Measurements from ENCODE around the gene FRMD8.
"Not testable (repeated sequence)": the region's sequence is repeated elsewhere in the genome, so short reads cannot be mapped to it uniquely, and the experiment has no call there.

FRMD8 gene

DNA sequence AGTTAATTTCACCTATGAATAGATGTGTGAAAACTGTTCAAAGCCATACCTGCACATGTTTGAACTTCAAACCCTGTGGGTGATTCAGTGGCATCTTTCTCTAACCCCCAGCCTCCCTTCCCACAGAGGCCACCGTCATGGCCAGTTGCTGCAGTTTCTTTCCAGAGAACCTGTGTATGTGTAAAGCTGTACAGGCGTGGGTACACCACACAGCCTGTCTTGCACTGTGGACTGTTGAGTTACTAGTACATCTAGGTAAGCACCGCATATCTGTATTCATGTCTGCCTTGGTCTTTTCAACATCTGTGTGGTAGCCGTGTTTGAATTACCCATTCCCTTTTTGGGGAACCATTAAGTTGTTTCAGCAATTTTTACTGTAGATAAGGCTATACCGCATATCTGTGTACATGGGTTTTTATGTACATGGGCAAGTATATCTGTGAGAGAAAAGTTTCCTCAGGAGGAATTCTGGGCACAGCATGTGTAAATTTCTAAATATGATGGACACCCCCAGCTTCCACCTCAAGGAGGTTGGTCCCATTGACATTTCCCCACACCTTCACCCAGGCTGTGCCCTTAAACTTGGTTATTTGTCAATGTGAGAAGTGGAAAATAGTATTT is 50.1 kb downstream of the FRMD8 start:
- DNase-seq (ENCODE audit: low read depth) = no peak

DNA sequence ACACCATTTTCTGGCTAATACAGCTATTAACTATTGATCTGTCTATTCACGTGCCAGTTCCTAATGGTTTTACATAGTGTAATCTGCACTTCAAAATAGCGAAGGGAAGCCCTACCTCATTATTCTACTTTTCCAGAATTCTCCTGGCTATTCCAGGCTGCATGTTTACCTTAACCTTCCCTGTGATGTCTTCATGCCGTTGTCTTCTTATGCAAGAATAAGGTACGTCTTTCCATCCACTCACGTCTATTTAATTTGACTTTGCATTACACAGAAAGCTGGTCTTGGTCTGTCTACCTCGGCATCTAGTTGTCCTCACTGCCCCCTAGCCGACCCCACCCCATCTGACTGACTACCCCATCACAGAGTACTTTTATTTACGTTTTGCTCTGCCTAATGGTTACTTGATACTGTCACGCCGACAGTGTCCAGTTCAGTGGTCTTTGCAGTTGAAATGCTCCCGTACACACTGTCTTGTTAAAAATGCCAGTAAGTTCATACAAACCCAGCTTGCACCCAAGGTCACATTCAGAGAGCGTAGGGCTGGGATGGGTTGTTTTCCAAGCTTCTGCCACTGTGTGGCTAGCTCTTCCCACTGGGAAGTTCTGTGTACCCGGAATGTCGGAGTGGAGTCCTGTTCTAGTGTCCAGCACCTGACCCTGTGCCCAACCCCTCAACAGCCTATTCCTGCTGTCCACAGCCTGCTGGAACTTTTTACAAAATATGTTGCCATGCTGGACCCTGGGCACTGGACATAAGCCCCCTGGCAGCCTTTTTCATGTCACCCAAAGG is 51.2 kb downstream of the FRMD8 start:
- DNase-seq (ENCODE audit: low read depth) = no peak

DNA sequence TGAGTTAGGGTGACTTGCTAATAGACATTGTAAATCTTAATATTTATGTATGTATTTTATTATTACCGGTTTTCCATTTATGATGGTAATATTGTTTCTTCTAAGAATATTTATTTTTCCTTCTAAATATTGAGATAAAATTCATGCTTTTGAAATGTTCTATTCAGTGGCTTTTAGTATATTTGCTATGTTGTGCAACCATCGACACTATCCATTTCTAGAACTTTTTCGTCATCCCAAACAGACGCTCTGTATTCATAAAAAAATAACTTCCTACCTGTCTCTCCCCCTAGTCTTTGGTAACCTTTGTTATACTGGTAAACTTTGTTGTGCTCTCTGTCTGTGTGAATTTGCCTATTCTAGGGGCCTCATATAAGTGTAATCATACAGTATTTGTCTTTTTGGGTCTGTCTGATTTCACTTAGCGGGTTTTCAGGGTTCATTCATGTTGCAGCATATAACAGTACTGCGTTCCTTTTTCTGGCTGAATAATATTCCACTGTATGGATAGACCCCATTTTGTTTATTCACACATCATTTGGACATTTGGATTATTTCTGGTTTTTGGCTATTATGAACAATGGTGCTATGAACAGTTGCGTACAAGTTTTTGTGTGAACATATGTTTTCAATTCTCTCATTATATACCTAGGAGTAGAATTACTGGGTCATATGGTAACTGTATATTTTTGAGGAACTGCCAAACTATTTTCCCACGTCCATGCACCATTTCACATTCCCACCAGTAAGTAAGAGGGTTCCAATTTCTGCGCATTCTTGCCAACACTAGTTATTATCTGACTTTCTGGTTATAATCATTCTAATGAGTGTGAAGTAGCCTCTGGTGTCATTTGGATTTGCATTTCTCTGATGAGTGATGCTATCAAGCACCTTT is 52.1 kb downstream of the FRMD8 start:
- DNase-seq (ENCODE audit: low read depth) = no peak

DNA sequence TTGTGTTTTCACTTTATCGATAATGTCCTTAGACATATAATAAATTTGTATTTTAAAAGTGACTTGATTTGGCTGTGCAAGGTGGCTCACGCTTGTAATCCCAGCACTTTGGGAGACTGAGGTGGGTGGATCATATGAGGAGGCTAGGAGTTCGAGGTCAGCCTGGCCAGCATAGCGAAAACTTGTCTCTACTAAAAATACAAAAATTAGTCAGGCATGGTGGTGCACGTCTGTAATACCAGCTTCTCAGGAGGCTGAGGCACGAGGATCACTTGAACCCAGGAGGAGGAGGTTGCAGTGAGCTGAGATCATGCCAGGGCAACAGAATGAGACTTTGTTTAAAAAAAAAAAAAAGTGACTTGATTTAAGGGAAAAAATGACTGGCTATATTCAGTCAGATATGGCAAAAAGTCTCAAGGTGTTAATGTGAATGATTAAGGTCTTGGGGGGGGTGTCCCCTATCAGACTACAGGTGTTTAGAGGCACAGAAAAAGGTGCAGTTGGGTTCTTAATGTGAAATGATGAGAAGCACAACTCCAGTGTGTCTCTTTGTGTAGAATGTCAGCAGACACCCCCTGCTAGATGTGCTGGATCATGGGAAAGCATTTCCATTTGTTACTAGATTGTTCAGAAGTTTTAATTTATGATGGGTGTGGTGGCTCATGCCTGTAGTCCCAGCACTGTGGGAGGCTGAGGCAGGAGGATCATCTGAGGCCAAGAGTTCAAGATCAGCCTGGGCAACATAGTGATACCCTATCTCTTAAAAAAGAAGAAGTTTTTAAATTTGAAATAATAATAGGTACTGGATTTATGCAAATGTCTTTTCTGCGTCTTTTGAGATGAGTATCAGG is 53.1 kb downstream of the FRMD8 start:
- DNase-seq (ENCODE audit: low read depth) = no peak

DNA sequence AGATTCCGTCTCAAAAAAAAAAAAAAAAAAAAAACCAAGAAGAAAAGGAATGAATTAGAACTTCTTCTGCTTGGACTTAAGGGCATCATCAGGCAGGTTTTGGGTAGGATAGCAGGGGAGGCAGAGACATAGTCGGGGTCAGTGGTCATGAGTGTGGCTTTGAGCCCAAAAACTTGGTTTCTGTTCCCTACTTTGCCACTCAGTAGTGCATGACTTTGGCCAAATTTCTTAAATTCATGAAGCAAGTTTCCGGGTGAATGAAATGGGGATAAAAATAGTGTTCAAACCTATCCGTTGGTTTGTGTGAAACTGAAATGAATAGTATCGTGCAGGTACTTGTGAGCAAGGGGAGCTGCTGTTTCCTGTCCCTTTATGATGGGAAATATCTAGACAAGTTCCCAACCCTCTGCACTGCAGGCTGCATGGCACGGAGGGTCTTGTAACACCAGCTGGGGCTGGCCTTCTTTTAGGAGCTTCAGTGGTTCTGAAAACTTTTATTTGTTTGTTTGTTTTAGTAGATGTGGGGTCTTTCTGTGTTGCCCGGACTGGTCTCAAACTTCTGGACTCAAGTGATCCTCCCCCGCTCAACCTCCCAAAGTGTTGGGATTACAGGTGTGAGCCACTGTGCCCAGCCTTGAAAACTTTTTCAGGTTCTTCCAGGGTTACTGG is 54.5 kb downstream of the FRMD8 start:
- no peak for DNase-seq (ENCODE audit: low read depth)

DNA sequence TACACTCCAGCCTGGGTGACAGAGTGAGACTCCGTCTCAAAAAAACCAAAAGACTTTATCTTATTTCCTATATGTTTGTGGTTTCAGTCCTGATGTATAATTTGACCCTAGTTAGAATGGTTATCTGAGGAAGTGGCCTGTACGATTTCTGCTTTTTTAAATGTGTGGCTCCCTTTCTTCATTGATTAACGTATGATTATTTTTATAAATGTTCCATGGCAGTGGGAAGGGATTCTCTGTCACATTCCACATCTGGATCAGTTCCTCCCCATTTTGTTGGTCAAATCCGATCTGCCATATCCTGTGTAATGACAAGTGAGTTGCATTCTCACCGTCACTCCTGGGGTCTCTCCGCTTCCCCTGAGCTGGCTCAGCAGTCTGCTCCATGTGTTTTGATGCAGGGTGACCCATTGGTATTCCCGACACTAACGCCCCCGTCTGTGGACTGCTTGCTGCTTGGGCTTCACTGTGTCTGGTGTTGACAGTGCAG is 56.5 kb downstream of the FRMD8 start:
- DNase-seq (ENCODE audit: low read depth) = no peak

DNA sequence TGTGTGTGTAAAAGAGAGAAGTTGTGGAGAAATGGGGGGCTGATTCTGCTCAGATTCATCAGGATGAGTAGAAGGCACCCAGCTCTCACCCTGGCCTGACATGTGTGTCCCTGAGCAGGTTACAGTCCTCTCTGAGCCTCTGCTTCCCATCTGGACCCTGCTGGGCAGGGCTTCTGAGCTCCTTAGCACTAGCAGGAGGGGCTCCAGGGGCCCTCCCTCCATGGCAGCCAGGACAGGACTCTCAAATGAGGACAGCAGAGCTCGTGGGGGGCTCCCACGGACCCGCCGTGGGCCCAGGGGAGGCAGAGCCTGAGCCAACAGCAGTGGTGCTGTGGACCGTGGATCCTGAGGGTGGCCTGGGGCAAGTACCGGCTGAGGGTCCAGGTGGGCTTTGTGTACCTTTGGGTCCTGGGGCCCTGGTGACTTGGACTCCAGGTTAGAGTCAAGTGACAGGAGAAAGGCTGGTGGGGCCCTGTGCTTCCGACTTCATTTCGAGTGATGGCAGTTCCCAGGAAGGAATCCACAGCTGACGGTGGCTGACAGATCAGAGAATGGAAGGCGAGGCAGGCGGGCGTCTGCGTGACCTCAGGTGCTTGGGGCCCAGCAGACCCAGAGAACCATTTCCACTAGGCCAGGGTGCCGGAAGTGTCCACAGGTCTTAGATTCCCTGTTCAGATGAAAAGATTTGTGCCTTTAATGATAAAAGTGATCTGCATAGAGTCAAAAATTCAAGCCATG is 58.0 kb downstream of the FRMD8 start:
- no peak for DNase-seq (ENCODE audit: low read depth)

DNA sequence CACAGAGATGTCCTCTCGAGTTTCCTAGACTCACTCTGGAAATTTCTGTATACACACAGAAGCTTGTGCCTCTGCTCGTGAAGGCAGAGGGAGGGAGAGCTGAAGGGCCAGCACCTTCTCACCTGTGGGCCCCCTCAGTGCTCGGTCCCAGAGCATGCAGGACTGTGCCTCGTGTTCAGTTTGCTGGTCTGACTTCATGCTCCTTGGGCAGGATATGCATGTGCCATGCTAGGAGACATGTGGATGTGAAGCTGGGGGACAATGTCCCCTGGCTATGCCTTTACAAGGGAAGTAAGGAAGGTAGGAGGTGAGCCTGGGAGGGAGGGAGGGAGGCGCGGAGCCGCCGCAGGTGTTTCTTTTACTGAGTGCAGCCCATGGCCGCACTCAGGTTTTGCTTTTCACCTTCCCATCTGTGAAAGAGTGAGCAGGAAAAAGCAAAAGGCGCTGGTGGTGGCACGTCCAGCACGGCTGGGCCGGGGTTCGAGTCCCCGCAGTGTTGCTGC is 58.7 kb downstream of the FRMD8 start:
- DNase-seq (ENCODE audit: low read depth) = no peak

DNA sequence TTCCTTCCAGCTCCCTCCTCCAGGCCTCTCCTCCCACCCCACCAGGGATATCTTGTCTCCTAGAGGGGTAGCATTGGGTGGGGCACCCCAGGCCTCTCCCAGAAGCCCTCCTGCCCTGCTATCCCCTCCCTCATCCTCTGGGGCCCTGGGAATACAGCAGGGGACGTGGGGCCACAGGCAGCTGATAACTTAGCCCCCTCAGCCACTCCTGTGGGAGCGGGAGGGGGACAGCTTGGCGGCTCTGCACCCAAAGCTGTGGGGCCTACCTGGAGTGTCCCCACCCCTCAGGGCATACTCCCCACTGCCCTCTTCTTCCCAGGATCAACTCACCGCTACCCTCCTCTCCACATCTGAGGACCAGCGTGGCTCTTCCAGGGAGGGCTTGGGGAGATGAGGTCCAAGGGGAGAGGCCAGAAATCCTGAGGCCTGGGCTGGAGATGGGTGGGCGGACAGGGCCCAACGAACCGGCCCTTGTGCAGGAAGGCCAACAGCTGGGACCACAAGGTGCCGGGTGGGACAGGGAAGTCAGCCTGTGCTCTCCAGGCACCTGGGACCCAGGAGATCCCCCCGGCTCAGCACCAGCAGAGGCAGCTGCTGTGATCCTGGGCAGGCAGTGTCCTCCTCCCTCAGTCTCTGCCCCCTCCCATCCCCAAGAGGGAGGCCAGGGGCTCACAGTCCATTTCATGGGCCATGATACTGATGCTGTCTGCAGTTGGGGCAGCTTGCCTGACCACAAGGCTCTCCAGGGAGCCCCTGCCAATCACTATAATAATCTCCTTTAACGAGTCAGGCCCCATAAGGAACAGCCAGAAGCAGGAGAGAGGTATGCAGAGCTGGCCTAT is 59.4 kb downstream of the FRMD8 start:
- DNase-seq (ENCODE audit: low read depth) = no peak

DNA sequence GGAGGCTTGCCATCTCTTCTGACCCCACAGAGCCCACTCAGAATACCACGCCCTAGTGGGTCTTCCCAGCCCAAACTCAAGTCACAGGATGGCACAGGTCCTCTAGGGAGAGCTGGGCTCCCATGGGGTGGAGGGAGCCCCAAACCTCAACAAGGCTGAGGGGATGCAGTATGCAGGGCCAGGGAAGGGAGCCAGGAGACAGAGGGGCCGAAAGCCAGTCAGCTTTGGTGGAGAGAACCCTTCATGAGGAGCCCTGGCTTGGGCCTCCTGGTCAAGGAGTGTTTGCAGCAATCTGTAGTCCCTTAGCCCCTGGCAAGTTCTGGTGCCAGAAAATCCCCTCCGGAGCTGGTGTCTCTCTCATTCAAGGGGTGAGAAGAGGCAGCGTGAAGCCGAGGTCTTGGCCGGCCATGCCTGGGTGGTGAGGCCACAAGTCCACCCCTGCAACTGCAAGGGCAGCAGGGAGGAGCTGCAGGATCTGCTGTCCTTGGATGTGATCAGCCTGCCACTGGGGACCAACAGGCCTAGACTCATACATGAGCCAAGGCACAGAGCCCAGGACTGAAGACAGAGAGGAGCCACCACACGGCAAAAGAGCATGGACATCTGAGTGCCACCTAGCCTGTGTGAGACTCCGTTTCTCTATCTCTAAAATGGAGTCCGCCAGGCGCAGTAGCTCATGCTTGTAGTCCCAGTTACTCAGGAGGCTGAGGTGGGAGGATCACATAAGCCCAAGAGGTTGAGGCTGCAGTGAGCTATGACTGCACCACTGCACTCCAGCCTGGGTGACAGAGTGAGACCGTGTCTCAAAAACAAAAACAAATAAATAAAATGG is 60.2 kb downstream of the FRMD8 start:
- no peak for DNase-seq (ENCODE audit: low read depth)

DNA sequence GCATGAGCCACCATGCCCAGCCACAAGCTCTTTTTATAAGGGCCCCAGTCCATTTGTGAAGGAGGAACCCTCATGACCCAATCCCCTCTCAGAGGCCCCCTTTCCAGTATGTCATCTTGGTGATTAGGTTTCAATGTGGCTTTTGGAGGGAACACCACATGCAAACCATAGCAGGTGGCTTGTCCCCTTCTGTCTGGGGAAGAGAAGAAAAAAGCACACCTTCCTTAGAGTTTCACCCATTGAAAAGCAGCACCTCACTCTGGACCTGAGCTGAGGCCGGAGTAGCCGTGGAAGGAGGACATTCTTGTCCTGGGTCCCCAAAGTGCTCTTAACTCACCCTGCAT is 61.6 kb downstream of the FRMD8 start:
- no peak for DNase-seq (ENCODE audit: low read depth)

DNA sequence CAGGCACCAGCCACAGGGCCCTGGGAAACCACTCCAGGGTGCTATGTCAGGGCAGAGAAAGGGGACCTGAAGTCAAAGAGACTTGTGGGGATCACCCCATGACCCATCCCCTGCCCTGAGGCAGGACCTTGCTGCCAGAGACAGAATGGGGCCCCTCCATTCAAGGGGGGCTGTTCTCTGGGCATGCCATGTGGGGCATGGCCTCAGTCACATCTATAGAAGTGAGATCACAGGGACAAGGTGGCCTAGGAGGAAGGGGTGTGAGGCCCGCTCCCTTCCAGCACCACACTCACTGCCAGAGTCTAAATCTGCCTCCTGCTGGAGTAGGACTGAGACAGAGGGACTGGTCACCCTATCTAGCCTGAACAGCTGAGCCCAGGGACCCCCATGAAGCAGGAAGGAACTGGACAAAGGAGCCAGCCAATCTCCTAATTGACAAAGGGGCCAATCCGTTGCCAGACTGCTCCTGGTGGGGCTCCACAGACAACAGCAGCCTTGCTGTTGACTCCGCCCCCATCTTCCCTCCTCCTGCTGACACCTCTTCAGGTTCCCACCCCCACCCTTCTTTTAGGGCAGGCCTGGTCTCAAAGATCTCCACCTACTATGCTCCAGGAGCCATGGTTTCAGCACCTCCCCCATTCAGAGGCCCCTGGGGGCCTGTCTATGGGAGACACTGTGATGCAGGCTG is 62.1 kb downstream of the FRMD8 start:
- DNase-seq (ENCODE audit: low read depth) = no peak

DNA sequence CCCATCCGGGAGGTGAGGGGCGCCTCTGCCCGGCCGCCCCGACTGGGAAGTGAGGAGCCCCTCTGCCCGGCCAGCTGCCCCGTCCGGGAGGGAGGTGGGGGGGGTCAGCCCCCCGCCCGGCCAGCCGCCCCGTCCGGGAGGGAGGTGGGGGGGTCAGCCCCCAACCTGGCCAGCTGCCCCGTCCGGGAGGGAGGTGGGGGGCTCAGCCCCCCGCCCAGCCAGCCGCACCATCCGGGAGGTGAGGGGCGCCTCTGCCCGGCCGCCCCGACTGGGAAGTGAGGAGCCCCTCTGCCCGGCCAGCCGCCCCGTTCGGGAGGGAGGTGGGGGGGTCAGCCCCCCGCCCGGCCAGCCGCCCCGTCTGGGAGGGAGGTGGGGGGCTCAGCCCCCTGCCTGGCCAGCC is 64.9 kb downstream of the FRMD8 start:
- not testable (repeated sequence) for DNase-seq (ENCODE audit: low read depth)

DNA sequence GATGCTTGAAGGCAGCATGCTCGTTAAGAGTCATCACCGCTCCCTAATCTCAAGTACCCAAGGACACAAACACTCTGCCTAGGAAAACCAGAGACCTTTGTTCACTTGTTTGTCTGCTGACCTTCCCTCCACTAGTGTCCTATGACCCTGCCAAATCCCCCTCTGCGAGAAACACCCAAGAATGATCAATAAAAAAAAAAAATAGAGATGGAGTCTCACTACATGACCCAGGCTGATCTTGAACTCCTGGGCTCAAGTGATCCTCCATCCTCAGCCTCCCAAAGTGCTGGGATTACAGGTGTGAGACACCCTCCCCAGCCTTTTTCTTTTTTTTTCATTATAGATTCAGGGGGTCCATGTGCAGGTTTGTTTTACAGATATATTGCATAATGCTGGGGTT is 65.8 kb downstream of the FRMD8 start:
- DNase-seq (ENCODE audit: low read depth) = not testable (repeated sequence)

DNA sequence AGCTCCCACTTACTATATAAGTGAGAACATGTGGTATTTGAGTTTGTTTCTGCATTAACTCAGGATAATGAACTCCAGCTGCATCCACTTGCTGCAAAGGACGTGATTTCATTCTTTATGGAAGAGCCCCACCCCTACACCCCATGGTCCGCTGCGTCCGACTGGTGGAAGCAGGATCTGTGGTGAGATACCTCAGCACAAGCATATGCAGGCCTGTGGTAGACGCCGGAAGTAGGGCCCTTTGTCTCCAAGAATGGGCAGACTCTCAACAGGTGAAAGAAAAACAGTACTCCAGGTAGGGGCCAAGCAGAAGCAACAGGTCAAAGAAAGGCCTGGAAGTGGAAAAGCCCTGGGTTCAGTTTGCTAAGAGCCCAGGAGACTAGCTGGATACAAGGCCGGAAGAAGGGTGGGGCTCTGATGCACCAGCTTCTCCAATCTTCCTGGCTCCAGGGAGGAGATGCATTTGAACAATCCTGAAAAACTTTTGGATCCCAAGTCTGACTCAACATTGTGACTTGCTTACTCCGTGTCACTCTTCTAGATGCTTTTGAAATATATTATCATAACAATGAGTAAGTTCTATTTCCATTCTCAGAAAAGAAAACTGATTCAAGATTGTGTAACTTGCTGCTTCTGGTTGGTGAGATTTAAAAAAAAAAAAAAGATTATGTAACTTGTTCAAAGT is 66.5 kb downstream of the FRMD8 start:
- DNase-seq (ENCODE audit: low read depth) = no peak

DNA sequence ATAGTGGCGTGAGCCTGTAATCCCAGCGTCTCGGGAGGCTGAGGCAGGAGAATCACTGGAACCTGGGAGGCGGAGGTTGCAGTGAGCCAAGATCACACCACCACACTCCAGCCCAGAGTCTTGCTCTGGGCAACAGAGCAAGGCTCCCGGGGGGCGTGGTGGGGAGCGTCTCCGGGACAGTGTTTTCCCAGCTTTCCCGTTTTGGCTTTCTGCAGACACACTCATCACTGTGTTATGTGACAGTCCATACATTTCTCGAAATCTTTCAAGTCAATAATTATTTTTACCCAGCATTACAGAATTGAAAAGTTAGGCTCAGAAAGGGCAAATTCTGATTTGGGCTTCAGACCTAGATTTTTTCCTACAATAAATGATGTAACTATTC is 67.9 kb downstream of the FRMD8 start:
- no peak for DNase-seq (ENCODE audit: low read depth)

DNA sequence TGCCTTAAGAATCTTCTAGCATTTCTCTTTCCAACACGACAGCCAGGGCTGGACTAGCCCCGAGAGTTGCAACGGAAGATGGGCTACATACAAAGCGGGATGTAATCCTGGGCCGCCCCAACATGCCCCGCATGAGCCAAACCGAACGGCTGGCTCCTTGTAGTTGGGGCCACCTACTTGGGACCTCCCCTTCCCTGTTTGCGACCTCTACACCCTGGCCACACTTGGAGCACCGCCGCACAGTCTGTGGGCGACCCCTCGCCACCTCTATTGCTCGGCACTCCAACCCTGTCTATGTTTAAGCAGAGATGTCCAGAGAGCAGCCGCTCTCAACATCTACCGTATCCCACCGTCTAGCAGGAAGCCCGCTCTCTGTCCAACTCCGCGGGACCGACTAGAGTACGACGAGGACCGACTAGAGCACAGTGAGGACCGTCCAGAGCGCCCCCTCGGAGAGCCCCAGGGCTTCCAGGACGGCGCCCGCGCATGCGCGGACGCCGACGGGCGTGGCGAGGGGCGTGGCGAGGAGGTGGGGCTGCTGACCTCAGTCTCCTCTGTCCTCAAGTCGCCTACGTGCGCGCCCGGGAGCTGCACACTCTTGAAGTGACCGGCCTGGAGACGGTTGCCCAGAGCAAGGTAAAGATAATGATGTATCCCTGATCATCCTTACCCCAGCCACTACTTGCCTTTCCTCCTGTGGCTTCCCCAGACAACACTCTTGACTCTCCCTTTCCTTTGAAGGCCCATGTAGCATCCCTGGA is 68.4 kb downstream of the FRMD8 start:
- DNase-seq (ENCODE audit: low read depth) = peak; percentile 74

Data from stimulated activated CD8-positive, alpha-beta memory T cell treated with anti-CD3 and anti-CD28 coated beads, Interleukin-15, amount 100 ng/mL, for 24 hours (primary cell).